ENCODE data around the gene TMEM236.

The TMEM236 gene

GRCh38 chr10:17820943-17821342 lies 68.9 kb downstream of the TMEM236 start:
- DNase-seq (ENCODE audit: low spot score), result no peak

GRCh38 chr10:17821893-17822292 lies 69.9 kb downstream of the TMEM236 start:
- DNase-seq (ENCODE audit: low spot score), result no peak

DNA sequence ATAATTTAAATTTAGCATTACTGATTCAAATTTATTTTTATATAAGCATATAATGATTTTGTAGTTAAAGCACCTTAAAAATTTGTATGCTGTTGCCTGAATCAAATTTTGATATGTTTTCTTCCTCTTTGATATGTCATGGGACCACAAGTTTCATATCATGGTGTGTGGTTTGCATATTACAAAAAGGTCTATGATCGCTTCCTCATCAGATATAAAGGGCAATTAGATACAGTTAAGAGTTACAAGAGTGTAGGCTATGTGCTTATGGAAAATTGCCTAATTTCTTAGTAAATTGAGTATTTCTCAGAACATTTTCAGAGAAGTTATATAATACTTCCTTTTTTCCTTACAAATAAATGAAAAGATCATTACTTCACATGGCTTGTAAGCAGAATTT lies 79.3 kb downstream of the TMEM236 start:
- DNase-seq (ENCODE audit: low spot score), result no peak

DNA sequence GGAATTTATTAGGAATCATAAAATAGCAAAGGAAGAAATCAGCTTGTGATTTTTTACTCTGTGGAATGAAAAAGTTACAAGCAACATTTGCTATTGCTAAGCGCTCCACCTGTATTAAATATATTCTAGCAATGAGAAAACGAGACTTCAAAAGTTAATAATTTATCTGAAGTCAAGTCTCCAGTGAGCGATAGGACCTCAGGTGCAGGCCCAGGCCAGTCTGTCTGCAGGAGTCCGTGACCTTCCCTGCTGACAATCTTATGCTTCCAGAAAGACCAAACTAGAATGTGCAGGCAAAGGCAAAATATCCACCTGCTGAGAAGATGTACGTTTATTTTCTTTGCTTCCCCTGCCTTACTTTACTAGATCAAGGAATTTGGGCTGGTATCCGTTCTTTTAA lies 79.9 kb downstream of the TMEM236 start:
- DNase-seq (ENCODE audit: low spot score), result no peak

- DNase-seq (ENCODE audit: low spot score), result no peak
These were observed 81.7 kb downstream of the TMEM236 start for GRCh38 chr10:17833656-17834055.

DNA sequence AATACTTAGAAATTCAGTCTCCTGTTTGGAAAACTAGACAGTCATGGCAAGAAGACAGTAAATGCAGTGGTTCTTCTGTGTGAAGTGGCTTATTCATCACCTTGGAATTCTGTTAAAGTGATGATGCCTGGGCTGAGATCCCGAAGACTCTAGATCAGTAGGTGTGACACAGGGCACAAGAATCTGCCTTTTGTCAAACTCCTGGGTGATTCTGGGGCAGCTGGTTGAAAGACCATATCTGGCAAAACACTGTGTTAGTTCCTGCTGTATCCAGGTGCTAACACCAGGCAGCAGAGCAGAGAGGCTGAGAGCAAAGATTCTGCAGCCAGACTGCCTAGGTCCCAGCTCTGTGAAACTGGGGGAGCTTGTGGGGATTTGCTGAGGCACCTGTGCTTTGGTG lies 83.7 kb downstream of the TMEM236 start:
- no peak for DNase-seq (ENCODE audit: low spot score)

DNA sequence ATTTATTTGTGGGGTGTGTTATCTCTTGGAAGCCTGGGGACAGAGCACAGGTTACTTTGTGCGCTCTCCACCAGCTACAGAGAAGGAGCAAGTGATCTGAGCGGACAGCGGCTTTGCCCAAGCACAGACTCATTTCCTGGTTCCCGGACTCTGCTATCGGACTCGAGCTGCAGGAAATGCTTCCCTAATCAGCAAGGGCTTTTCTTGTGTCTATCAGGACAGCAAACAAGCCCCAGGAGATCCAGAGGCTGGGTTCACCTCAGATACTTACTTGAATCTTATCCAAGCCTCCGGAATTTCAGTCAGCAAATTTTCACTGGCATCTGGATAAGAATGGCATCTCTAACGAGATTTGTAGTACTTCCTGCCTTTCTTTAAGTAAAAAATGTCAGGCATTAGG lies 84.9 kb downstream of the TMEM236 start:
- DNase-seq (ENCODE audit: low spot score), result no peak

- no peak for DNase-seq (ENCODE audit: low spot score)
These were observed 86.2 kb downstream of the TMEM236 start for GRCh38 chr10:17838080-17838648.

DNA sequence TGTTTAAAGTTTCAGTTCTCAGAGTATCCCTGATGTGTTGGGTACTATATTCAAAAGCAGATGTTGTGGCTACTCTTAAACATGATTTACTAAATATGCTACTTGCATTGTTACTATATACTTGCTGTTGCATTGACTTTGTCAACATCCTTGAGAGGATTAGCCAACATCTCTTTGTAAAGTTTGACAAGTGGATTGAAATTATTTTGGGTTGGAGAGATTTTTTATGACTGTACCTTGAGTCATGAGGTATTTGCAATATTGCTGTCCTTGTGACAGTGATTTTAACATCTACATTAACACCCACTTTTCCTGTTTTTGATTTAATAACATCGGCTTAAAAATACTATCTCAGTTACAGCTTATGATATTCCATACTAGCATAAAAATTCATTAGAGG lies 89.0 kb downstream of the TMEM236 start:
- no peak for DNase-seq (ENCODE audit: low spot score)

DNA sequence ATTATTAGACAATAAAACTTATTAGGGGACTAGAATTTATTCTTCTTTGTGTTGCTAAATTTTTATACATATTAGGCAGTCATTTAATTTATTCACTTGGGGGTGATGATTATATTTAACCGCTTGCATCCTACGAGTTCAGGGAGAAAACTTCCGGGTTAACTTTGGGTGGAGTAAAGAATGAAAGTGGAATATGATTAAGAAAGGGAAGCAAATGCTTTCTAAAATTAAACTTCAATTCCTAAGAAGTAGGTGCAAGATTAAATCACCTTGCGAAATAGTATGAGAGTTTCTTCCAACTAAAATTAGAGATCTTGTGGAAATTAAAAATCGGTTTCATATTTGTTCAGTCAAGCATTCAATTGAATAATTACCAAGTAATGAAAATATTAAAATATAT lies 90.6 kb downstream of the TMEM236 start:
- DNase-seq (ENCODE audit: low spot score), result no peak

DNA sequence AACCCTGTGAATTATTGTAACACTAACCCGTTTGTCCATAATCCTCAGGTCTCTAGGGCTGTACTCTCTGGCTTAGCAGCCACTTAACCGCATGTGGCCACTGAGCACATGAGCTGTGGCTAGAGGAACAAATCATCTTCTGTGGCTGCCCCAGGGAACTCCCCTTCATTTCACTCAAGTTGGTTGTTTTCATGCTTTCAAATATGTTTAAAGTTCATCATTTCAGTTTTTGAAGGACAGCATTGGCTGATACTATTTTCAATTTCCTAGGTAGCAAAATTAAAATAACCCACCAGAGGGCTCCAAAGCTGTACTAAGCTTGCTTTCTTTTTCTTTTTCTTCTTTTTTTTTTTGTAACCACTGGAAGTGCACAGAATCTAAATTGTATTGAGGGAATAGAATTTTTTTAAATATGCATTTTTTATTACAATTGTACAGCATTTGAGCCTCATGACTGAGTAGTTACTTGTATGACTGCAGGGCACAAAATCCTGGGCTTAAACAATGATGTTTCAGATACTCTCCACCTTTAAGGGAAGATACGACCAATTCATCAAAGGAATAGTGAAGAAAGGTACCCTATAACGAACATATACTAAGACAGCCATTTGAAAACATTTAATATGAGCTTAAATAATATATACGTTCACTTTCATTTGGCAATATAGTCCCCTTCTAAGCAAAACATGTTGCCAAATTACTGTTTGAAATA lies 95.7 kb downstream of the TMEM236 start:
- no peak for DNase-seq (ENCODE audit: low spot score)

DNA sequence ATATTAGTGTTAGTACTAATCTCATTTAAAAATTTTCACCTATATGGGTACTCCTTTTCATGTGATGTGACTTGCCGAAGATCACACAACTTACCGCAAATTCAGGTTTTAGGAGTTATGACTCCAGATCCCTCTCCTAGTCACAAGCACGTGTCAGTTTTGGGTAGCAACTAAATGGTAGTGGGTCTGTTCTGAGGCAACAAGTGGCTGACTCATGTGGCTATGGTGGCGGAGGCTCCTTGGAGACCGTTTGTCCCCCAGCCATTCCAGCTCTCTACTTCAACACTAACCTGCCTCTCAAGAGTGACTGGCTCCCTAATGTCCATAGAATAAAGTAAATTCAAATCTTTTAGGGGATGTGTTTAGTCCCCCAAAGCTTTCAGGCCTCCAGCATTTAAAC lies 96.6 kb downstream of the TMEM236 start:
- DNase-seq (ENCODE audit: low spot score), result no peak
